NCI-H2107 (cell line): Measurements from ENCODE around the gene TMEM242.

ENCODE experiments used
- DNase-seq: peaks from one replicate; lab custom pipeline; 2025; lab: John Stamatoyannopoulos, UW

Gene TMEM242

DNA sequence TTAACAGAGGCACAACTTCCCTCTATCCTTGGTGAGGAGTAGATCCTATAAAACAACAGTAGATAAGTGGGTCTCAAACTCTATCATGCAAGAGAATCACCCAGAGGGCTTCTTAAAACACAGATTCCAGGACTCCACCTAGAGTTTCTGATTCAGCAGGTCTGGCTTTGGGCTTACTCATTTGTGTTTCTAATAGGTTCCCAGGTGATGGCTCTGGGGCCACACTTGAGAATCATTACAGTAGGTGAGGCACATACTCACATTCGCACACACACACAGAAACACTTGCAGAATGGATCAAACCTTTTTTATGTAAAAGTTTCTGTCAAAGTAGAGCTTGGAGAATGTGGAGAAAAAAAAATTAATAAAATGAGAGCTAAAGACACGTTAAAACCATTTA lies 52.4 kb downstream of the TMEM242 start:
- DNase-seq: no peak

DNA sequence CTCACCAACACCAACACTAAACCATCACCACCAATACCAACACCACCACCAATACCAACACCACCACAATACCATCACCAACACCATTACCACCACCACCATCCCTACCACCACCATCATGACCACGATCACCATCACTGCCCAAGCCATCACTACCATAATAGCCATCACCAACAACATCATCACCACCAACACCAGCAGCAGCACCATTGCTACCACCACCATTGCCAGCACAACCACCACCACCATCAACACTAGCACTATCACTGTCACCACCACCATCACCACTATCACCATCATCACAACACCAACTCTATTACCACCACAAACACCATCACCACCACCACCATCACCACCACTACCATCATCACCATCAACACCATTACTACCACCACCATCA lies 53.0 kb downstream of the TMEM242 start:
- DNase-seq: no peak

DNA sequence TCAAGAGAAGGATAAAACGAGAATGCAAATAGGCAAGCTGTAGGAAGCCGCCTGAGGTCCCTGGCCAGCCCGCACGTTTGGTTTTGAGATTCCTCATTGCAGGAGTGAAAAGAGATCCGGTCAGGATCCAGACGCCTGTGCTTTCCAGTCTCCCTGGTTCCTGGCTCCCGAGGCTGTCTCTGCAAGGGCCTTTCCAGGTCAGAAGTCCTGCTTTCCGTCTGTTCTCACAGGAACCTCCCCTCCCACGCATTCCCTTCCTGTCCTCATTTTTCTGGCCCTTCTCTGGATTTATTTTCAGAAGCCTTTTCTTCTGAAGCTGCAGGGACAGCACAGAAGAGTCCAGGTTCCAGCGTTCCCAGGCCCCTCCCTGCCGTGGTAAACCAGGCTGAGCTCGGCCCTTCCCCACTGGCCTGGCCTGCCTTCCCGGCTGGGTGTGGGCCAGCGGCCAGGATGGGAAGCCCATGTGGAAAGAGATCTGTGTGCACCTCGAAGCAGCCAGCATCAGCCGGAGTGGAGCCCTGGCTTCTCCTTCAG lies 54.0 kb downstream of the TMEM242 start:
- no peak for DNase-seq

- no peak for DNase-seq
Observed at GRCh38 chr6:157268835-157269234, 54.5 kb downstream of the TMEM242 start.

DNA sequence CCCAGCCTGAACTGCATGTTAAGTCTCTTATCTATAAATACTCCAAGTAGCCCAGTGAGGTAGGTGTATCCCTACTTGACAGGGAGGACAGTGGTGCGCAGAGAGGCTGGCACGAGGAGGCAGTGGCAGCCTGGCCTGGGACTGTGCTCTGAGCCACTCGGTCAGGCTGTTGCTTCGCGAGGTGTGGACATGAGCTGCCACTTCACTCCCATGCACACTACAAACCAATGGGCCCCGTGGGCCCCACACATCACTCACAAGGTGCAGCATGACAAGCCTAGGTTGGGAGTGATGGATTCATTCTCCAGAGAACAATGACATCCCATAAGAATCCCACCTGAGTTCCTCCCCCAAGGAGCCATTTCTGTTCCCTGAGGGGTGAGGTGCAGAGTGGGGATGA lies 54.9 kb downstream of the TMEM242 start:
- no peak for DNase-seq

DNA sequence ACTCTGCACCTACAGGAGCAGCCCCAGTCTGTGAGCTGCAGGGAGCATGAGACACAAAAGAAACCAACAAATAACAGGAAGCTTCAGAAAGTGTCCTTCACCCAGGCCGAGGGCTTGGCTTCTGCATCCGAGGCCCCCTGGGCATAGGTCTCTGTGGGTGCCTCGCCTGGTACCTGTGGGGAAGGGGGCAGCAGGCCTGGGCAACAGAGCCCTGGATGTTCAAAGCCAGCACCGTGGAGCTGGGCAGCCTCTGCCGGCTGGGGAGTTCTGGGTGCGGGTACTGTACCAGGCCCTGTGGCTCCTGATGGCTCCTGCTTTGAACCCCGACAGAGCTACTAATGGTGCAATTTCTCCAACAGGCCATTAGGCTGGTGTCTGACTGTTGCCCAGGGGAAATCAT lies 55.7 kb downstream of the TMEM242 start:
- DNase-seq: no peak

DNA sequence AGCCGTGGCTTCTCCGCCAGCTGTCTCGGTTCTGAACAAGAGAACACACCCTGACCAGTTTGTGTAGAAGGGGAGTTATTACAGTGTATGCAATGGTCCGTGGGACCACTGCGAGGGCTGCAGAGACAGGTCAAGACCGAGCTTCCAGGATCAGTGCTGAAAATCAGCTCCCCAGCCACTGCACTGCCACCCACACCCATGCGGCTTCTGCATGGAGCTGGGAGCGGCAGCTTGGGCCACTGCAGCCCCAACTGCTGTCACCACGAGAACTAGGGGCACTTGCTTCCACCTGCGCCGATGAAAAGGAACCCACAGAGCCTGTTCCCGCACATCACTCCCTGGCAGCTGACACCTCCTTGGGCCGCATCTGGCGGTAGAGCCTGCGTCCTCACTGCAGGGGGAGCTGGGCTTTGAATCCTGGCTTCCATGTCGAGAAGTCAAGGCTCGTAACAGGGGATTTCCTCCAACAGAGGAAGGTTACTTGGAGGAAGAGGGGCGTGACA lies 56.2 kb downstream of the TMEM242 start:
- DNase-seq: no peak

GRCh38 chr6:157266274-157267101 lies 56.8 kb downstream of the TMEM242 start:
- DNase-seq: no peak

DNA sequence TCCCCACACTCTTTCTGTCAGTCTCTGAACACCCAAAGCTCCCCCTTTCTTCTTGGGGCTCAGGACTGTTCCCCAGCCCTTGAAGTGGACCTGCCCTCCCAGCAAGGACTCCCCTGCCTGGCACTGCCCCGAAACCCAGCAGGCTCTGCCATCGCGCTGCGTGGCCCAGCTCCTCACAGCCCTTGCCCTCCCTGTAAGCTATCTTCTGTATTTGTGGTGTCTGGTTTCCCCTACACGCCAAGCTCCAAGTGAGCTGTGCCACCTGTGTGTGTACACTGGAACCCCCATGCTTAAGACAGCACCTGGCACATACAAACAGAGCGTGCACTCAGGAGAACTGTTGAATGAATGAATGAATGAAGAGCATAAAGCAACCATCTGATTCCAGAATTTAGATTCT lies 57.7 kb downstream of the TMEM242 start:
- DNase-seq: peak; percentile 54

DNA sequence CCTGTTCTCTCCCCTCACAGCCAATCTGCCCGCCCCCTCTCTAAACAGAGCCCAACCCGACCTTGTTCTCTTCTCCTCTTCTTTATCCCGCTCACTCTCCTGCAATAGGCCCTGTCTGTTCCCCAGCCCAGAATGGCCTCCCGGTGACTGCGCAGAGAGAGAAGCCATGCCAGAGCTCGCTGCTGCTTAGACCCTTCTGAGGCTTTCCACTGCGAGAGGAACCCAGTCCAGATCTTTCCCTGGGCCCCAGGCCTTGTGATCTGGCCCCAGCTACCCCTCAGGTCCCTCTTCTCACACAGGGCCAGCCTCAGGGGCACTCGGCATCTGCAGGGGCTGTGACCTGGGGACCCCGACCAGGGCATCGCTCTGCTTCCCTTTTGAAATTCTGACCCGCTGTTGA lies 58.1 kb downstream of the TMEM242 start:
- DNase-seq: no peak

DNA sequence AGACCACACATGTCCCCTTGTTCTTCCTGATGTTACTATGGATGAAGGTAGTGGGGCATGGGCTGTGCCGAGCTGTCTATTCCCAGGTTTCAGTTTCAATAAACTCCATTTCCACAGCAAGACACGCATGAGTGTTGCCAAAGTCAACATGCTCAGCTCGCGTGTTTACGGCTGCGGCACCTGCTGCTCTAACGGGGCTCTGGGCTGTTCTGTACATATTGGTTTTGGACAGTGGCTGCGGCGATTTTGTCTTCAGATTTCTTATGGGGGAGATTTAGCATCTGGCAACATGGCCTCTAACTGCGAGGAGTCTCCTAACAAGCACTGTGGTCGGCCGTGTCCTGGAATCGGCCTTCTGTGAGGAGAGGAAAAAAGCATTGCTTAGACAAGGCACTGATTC lies 58.6 kb downstream of the TMEM242 start:
- DNase-seq: no peak

DNA sequence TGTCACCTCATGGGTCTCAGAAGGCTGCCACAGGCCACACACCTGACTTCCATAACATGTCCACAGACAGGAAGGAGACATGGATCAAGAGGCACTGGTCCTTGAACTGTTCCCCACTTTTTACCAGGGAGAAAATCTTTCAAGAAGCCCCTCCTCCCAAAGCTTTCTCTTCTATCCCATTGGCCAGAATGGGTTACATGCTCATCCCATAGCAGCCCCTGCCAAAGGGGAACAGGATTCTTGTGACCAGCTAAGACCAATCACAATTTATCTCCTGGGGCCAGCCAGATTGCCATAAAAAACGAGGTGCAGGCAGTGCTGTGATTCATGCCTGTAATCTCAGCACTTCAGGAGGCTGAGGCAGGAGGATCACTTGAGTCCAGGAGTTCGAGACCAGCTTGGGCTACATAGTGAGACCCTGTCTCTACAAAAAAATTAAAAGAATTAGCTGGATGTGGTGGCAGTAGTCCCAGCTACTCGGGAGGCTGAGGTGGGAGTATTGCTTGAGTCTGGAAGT lies 59.4 kb downstream of the TMEM242 start:
- no peak for DNase-seq

GRCh38 chr6:157263146-157263545 lies 60.2 kb downstream of the TMEM242 start:
- no peak for DNase-seq

DNA sequence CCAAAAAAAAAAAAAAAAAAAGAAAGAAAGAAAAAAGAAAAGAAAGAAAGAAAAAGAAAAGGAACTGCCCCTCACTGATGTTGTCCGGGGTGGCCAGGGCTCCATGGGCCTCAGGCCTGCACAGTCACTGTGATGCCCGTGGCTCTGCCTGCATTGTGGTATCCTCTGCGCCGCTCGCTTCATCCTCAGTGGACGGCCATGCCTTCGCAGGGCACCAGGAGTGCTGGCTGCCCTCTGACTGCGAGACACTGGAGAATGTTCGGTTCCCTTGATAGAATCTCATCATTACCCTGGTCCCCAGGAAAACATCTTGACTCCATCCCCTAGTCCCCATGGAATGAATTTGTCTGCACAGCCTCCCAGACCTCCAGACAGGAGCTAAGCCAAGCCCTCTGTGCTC lies 61.7 kb downstream of the TMEM242 start:
- no peak for DNase-seq

GRCh38 chr6:157260735-157261410 lies 62.4 kb downstream of the TMEM242 start:
- no peak for DNase-seq

GRCh38 chr6:157259443-157259842 lies 63.9 kb downstream of the TMEM242 start:
- DNase-seq: no peak

DNA sequence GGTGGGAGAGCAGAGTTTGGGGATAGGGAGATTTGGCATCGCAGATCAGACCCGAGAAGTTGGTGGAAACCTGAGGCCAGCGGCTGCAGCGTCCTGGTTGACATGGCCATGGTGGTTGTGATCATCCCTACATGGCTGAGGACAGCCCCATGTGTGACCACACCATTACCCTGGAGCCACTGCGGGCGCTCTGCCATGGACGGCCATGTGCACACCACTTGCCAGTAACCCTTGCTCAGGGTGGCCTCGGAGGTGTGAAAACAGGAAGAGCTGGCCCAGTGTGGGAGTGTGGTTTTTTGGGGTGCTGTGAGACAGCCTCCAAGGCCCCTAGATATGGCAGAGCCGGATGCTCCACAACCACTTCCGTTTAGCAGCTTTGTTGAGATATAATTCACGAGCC lies 64.4 kb downstream of the TMEM242 start:
- DNase-seq: no peak

- DNase-seq: no peak
Observed at GRCh38 chr6:157255079-157255478, 68.2 kb downstream of the TMEM242 start.

- no peak for DNase-seq
Observed at GRCh38 chr6:157254538-157254937, 68.8 kb downstream of the TMEM242 start.

DNA sequence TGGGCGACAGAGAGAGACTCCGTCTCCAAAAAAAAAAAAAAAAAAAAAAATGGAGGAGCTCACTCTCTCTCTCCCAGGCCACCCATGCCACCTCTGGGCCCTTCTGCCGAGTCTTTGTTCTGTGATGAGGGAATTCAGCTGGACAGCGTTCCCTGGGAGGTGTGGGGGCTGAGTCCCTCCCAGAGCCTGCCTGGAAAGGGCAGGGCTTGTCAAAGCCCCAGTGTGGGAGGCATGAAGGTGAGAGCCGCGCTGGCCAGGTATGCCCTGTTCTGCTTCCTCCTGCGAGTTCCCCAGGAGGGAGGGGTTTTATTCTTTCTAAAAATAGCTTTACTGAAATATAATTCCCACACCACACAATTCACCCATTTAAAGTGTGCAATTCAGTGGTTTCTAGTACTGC lies 69.6 kb downstream of the TMEM242 start:
- DNase-seq: peak; percentile 42

DNA sequence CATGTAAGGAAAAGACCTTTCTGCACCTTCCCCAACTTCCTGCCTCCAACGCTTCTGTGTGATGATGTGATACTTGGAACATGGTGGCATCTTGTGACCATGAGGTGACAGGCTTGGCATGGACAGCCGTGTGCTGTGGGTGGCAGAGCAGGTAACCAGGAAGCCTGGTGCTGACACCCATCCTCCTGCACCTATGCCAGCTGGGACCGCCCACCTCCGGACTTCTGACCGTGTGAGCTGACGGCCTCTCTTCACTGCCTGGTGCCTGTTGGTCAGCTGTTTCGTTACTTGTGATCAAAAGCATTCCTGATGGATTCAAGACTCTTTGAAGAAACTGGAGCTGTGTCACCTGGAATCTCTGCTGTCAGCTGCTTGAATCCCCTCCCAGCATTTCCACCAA lies 70.3 kb downstream of the TMEM242 start:
- DNase-seq: no peak

GRCh38 chr6:157251586-157252247 lies 71.6 kb downstream of the TMEM242 start:
- DNase-seq: no peak
